PC-3 (cell line): ENCODE measurements around the gene ACY1.

Experiments
- EZH2 ChIP-seq: fragments of 300-600 bp; sonication (generic); IDR thresholded peaks from one replicate; pipeline ENCODE4 v1.6.1; 2017; ENCODE audit warnings: antibody characterized with exemption, mild to moderate bottlenecking, low read length; ENCODE audit not compliant: unreplicated experiment
- EZH2phosphoT487 ChIP-seq: fragments of 300-600 bp; sonication (generic); IDR thresholded peaks from 2 replicates; pipeline ENCODE4 v1.6.1; 2018; ENCODE audit warnings: mild to moderate bottlenecking, antibody characterized with exemption, low read length, borderline replicate concordance
- TF ChIP-seq, protein P1 (sequence below): fragments of 300-600 bp; sonication (generic); conservative IDR thresholded peaks from 2 replicates; pipeline ENCODE4 v1.5.1; 2017; ENCODE audit warnings: antibody characterized with exemption, low read depth, mild to moderate bottlenecking, low read length

DNA sequence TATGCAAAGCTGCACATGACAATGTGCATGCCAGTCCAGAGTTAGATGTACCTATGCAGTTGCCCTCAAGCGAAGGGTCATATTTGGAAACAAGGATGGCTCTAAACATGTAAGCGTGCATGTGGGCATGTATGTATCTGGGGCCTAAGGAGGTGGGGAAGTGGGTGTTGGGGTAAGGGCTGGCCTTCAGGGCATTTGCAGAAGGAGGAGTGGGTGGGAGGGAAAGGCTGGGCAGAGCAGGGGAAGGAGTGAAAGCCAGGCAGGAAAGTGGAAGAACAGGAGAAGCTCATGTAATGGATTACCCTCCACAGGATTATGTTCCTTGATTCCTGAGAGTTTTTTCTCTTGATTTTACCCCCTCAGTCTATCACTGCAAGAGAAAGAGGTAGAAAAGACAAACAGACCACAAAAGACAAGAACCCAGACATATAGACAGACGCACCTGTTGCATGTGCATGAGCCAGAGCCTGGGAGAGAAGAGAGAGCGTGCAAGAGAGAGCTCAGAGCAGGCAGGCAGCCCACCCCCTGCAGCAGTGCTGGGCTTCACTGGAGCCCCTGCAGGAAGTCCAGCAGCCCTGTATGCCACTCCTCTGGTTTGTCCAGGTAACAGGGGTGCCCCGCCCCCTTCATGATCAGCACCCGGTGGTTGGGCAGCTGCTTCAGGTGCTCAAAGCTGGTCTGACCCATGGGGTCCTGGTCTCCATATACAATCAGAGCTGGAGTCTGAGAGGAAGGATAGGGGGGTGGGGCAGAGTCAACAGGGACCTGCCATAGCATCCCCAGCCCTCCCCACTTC, 14.3 kb upstream of the ACY1 start:
- TF ChIP-seq, protein P1, sequence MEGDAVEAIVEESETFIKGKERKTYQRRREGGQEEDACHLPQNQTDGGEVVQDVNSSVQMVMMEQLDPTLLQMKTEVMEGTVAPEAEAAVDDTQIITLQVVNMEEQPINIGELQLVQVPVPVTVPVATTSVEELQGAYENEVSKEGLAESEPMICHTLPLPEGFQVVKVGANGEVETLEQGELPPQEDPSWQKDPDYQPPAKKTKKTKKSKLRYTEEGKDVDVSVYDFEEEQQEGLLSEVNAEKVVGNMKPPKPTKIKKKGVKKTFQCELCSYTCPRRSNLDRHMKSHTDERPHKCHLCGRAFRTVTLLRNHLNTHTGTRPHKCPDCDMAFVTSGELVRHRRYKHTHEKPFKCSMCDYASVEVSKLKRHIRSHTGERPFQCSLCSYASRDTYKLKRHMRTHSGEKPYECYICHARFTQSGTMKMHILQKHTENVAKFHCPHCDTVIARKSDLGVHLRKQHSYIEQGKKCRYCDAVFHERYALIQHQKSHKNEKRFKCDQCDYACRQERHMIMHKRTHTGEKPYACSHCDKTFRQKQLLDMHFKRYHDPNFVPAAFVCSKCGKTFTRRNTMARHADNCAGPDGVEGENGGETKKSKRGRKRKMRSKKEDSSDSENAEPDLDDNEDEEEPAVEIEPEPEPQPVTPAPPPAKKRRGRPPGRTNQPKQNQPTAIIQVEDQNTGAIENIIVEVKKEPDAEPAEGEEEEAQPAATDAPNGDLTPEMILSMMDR = no peak
- TF ChIP-seq EZH2phosphoT487 (no peak), EZH2 (no peak)
